Endothelial cell of umbilical vein (primary cell): ENCODE data around the gene CATSPER3. TPM values are rescaled to one million over a fixed set of nuclear protein-coding genes. Genes with fewer than 3 reads are reported as not detected.
"Not testable (repeated sequence)": the region's sequence is repeated elsewhere in the genome, so short reads cannot be mapped to it uniquely, and the experiment has no call there.

Experiments
- BruUV-seq: library from RNA; stranded (reverse); fragments of 400-500 nt; replicated peaks from 2 replicates; lab custom pipeline; 2021; lab: Mats Ljungman, UMichigan
- CTCF ChIA-PET: fragments of 300-600, 350-600 bp; sonication (Branson Sonifier 250); formaldehyde crosslinking; loops from one replicate; lab custom pipeline; 2021; ENCODE audit warnings: antibody characterized with exemption, inconsistent platforms; lab: Charles Lee
- POLR2A ChIA-PET: fragments of 300-600, 350-600 bp; sonication (Branson Sonifier 250); formaldehyde crosslinking; loops from one replicate; lab custom pipeline; 2021; ENCODE audit warnings: antibody characterized with exemption, inconsistent platforms; lab: Charles Lee
- DNase-seq: peaks from one replicate; pipeline ENCODE4 v3.0.0-alpha.2; 2011; ENCODE audit warnings: low read depth, low spot score
- FAIRE-seq: peaks from 2 replicates; lab custom pipeline; 2011; peaks lifted over from hg19 to GRCh38; lab: Jason Lieb, UNC
- H2AFZ ChIP-seq: 2 replicates; pipeline ENCODE4 v1.6.0; 2012; ENCODE audit warnings: low read depth, low read length, control low read depth, inconsistent platforms
- H3K27ac ChIP-seq: 2 replicates; pipeline ENCODE4 v1.5.1; 2011; ENCODE audit warnings: low read depth, mild to moderate bottlenecking, control low read depth, low read length, moderate library complexity; ENCODE audit not compliant: insufficient read depth
- H3K27me3 ChIP-seq, 2 experiments: 2 replicates each; pipeline versions ENCODE4 v1.6.0 to v1.6.1; 2011; ENCODE audit warnings: low read length in 2 of 2, mixed read lengths in 1 of 2; ENCODE audit not compliant: control insufficient read depth in 2 of 2, insufficient read depth in 2 of 2
- H3K36me3 ChIP-seq, 2 experiments: 2 replicates in 1 of 2; 3 replicates in 1 of 2; pipeline ENCODE4 v1.5.1; 2011; ENCODE audit warnings: low read length in 2 of 2, mild to moderate bottlenecking in 1 of 2, moderate library complexity in 1 of 2; ENCODE audit not compliant: control insufficient read depth in 2 of 2, insufficient read depth in 2 of 2; ENCODE audit errors: extremely low read depth in 1 of 2
- H3K4me1 ChIP-seq: 3 replicates; pipeline ENCODE4 v1.5.1; 2011; ENCODE audit warnings: mild to moderate bottlenecking, low read length; ENCODE audit not compliant: control insufficient read depth, insufficient read depth; ENCODE audit errors: extremely low read depth
- H3K4me2 ChIP-seq: 2 replicates; pipeline ENCODE4 v1.6.1; 2011; ENCODE audit warnings: low read length, control low read depth, mixed read lengths; ENCODE audit not compliant: insufficient read depth
- H3K4me3 ChIP-seq, 3 experiments: fragments of 200-600 bp in 1 of 3; sonication (generic), shearing (Covaris generic) in 1 of 3; replicated peaks in 1 of 3; 2 replicates each; pipeline ENCODE4 v1.5.1; 2011 to 2016; ENCODE audit warnings: control low read depth in 3 of 3, low read length in 3 of 3, mild to moderate bottlenecking in 2 of 3, inconsistent platforms in 1 of 3, low read depth in 1 of 3, moderate library complexity in 1 of 3; ENCODE audit not compliant: insufficient read depth in 1 of 3
- H3K79me2 ChIP-seq: 2 replicates; pipeline ENCODE4 v1.6.0; 2012; ENCODE audit warnings: low read length, inconsistent platforms; ENCODE audit not compliant: control insufficient read depth, insufficient read depth
- H3K9ac ChIP-seq: replicated peaks from 2 replicates; pipeline ENCODE3; 2011; ENCODE audit warnings: low read length, control low read depth; ENCODE audit not compliant: insufficient read depth; ENCODE audit errors: extremely low read depth
- H3K9me1 ChIP-seq: replicated peaks from 3 replicates; pipeline ENCODE4 v1.6.0; 2011; ENCODE audit warnings: mild to moderate bottlenecking, low read length; ENCODE audit not compliant: control insufficient read depth, insufficient read depth; ENCODE audit errors: extremely low read depth
- H3K9me3 ChIP-seq: replicated peaks from 2 replicates; pipeline ENCODE4 v1.5.1; 2012; ENCODE audit warnings: low read length, inconsistent platforms; ENCODE audit not compliant: control insufficient read depth, insufficient read depth
- H4K20me1 ChIP-seq: replicated peaks from 2 replicates; pipeline ENCODE3; 2011; ENCODE audit warnings: mild to moderate bottlenecking, low read length; ENCODE audit not compliant: control insufficient read depth, insufficient read depth; ENCODE audit errors: extremely low read depth
- CTCF ChIP-seq, 2 donors: IDR thresholded peaks; 1 replicate in 1 of 2; 2 replicates in 1 of 2; pipeline ENCODE4 v1.5.1; 2011; ENCODE audit warnings: low read length in 2 of 2, mild to moderate bottlenecking in 2 of 2, moderate library complexity in 2 of 2, control low read depth in 1 of 2, inconsistent platforms in 1 of 2, low read depth in 1 of 2; ENCODE audit not compliant: insufficient read depth in 1 of 2; ENCODE audit errors: extremely low read depth in 1 of 2
- EZH2 ChIP-seq: IDR thresholded peaks from 2 replicates; pipeline ENCODE4 v1.6.1; 2012; ENCODE audit warnings: borderline replicate concordance, low read depth, mild to moderate bottlenecking, moderate library complexity, low read length, inconsistent platforms; ENCODE audit not compliant: severe bottlenecking
- FOS ChIP-seq: IDR thresholded peaks from 2 replicates; pipeline ENCODE4 v1.6.1; 2011; ENCODE audit warnings: mild to moderate bottlenecking, low read length, moderate library complexity, borderline replicate concordance; ENCODE audit not compliant: insufficient read depth
- GATA2 ChIP-seq: IDR thresholded peaks from 2 replicates; pipeline ENCODE4 v1.7.0; 2011; ENCODE audit warnings: low read depth, mild to moderate bottlenecking, moderate library complexity, mixed read lengths, low read length; ENCODE audit not compliant: insufficient read length, insufficient read depth
- JUN ChIP-seq: IDR thresholded peaks from 2 replicates; pipeline ENCODE4 v1.6.1; 2011; ENCODE audit warnings: borderline replicate concordance, low read depth; ENCODE audit not compliant: insufficient read length, insufficient read depth
- MAX ChIP-seq: IDR thresholded peaks from 2 replicates; pipeline ENCODE4 v1.6.1; 2011; ENCODE audit not compliant: insufficient read depth, insufficient read length
- MYC ChIP-seq: IDR thresholded peaks from one replicate; pipeline ENCODE4 v1.6.1; 2011; ENCODE audit warnings: mild to moderate bottlenecking, low read depth, low read length
- POLR2A ChIP-seq: IDR thresholded peaks from 2 replicates; pipeline ENCODE4 v1.6.1; 2012; ENCODE audit warnings: low read depth, mild to moderate bottlenecking, control low read depth, low read length
- POLR2AphosphoS5 ChIP-seq: IDR thresholded peaks from 2 replicates; pipeline ENCODE4 v1.6.1; 2012; ENCODE audit warnings: low read depth, mild to moderate bottlenecking, control low read depth, low read length, moderate library complexity; ENCODE audit not compliant: insufficient read depth
- dilution Hi-C: fragments of 300-500 bp; cut with MboI; formaldehyde crosslinking; loops from one replicate; pipeline ENCODE4 v1.15.0; 2019; ENCODE audit warnings: low sequenced_read_pairs; ENCODE audit not compliant: extremely low pct_ligation_motif_present
- intact Hi-C: fragments of 100-400 bp; cut with micrococcal nuclease; formaldehyde crosslinking; loops from one replicate; pipeline ENCODE4 v1.10.0; 2022
- polyA plus RNA-seq, 4 experiments: library from polyadenylated mRNA; depleted of rRNA in 3 of 4; stranded (reverse) in 3 of 4; unstranded in 1 of 4; fragments of >200 nt; gene quantifications; 2 replicates each; pipeline versions ENCODE4 v1.2.1 to v1.2.3, GENCODE V29; 2011 to 2012; ENCODE audit warnings: missing spikeins in 1 of 4
- total RNA-seq: library from RNA; stranded (reverse); gene quantifications from 2 replicates; pipeline ENCODE4 v1.2.3, GENCODE V29; 2021

Gene CATSPER3
- total and polyA plus RNA-seq, 2 donors (not counting 3 experiments of a cell fraction or from before 2014, with no cell fraction given): 0.43 to 0.71 TPM

GRCh38 chr5:134990183-134990582 lies 22.5 kb downstream of the CATSPER3 start:
- H2AFZ ChIP-seq, H3K9me1 ChIP-seq, H3K4me2 ChIP-seq, H3K27me3 ChIP-seq, H3K9ac ChIP-seq, H3K4me3 ChIP-seq, H3K79me2 ChIP-seq, POLR2A ChIA-PET, H3K27ac ChIP-seq, H3K4me1 ChIP-seq, CTCF ChIA-PET, H3K9me3 ChIP-seq, FAIRE-seq, intact Hi-C loops, H4K20me1 ChIP-seq, H3K36me3 ChIP-seq, BruUV-seq, dilution Hi-C loops, DNase-seq: not testable (repeated sequence)

- Histone ChIP-seq H4K20me1 (no peaks in the 10 kb centered on the region), H3K9me3 (no peaks in the 10 kb centered on the region), H3K9ac (no peak overlapping the region), H3K27ac (no peak overlapping the region), H2AFZ (no peak overlapping the region), H3K36me3 (no peaks in the 10 kb centered on the region), H3K4me2 (no peak overlapping the region), H3K27me3 (peaks cover 3 to 6% of the 10 kb centered on the region in 2 experiments), H3K4me1 (no peaks in the 10 kb centered on the region), H3K9me1 (no peaks in the 10 kb centered on the region), H3K4me3 (no peak overlapping the region), H3K79me2 (no peaks in the 10 kb centered on the region)
- ChIA-PET CTCF (no interaction called here), POLR2A (no interaction called here)
- dilution Hi-C loops (no loop called here), intact Hi-C loops (no loop called here)
- DNase-seq: no peak
- no TSS peak for BruUV-seq
- TF ChIP-seq JUN (no peak), MYC (no peak), POLR2A (no peak), GATA2 (no peak), POLR2AphosphoS5 (no peak), FOS (no peak), MAX (no peak), EZH2 (no peak), CTCF (IDR thresholded peaks at IDR 0.05; ENCODE audit: extremely low read depth in 1 of 2, insufficient read depth in 1 of 2, low read depth in 1 of 2, low read length in 2 of 2) (no peak)
- FAIRE-seq: no peak
Measured at GRCh38 chr5:134992148-134992547, 24.4 kb downstream of the CATSPER3 start.
